Stimulated activated naive CD8-positive, alpha-beta T cell treated with anti-CD3 and anti-CD28 coated beads, Interleukin-15, Interleukin-2, amounts not matched to agents 100 ng/mL and 50 ng/mL, for 24 hours (primary cell): ENCODE results near the gene ABHD6.
"Not testable (repeated sequence)": the region's sequence is repeated elsewhere in the genome, so short reads cannot be mapped to it uniquely, and the experiment has no call there.

Source experiments
- H3K27ac Mint-ChIP-seq: one replicate; pipeline ENCODE4 v1.8.0; 2021; ENCODE audit warnings: mild to moderate bottlenecking, mixed read lengths
- H3K27me3 Mint-ChIP-seq: one replicate; pipeline ENCODE4 v1.8.0; 2021; ENCODE audit warnings: mixed read lengths
- H3K36me3 Mint-ChIP-seq: one replicate; pipeline ENCODE4 v1.8.0; 2021; ENCODE audit warnings: low read depth, mixed read lengths
- H3K4me1 Mint-ChIP-seq: one replicate; pipeline ENCODE4 v1.8.0; 2021; ENCODE audit warnings: low read depth, mixed read lengths
- H3K4me3 Mint-ChIP-seq: one replicate; pipeline ENCODE4 v1.8.0; 2021; ENCODE audit warnings: mild to moderate bottlenecking, mixed read lengths
- H3K9me3 Mint-ChIP-seq: one replicate; pipeline ENCODE4 v1.8.0; 2021; ENCODE audit warnings: mixed read lengths

The ABHD6 gene

DNA sequence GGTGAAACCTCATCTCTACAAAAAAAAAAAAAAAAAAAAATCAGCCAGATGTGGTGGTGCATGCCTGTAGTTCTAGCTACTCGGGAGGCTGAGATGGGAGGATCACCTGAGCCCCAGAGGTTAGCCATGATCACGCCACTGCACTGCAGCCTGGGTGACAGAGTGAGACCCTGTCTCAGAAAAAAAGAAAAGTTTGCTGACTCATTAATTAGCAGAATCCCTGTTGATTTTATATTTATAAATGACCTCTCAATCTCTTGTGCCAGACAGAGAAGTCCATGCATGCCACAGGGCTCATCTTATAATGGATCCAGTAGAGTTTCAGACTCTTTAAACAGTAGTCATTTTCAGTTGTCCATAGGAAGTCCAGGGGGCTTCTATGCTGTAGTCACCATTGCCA, 32.9 kb downstream of the ABHD6 start:
- Mint-ChIP-seq H3K4me3 (no peak overlapping the region), H3K4me1 (peaks cover 14% of the 10 kb centered on the region), H3K36me3 (peaks cover 20% of the 10 kb centered on the region), H3K27ac (no peak overlapping the region), H3K27me3 (no peaks in the 10 kb centered on the region), H3K9me3 (no peaks in the 10 kb centered on the region)

DNA sequence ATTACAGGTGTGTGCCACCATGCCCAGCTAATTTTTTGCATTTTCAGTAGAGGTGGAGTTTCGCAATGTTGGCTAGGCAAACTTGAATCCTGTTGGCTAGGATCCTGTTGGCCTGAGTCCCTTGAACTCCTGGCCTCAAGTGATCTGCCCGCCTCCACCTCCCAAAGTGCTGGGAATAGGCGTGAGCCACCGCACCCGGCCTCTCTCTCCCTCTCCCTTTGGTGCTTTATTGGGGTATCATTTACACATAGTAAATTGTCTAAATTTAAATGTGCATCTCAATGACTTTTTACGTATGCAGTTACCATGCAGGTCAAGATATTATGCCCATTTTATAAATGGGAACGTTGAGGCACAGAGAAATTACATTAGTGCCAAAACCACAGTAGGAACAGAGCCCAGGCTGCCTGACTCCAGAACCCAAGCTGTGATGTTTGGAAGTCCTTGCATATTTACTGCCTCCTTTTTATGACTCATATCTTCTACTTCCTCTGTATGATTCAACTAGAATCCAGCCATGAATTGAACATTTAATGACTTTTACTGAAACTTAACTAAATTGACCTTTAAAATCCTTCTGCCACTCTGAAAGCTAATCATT, 34.4 kb downstream of the ABHD6 start:
- no peaks in the 10 kb centered on the region for H3K27me3 Mint-ChIP-seq
- H3K4me3 Mint-ChIP-seq, result peak overlapping the region; percentile 31
- H3K4me1 Mint-ChIP-seq, result peaks cover 14% of the 10 kb centered on the region
- no peaks in the 10 kb centered on the region for H3K9me3 Mint-ChIP-seq
- H3K27ac Mint-ChIP-seq, result peak overlapping the region; percentile 78
- peaks cover 32% of the 10 kb centered on the region for H3K36me3 Mint-ChIP-seq

DNA sequence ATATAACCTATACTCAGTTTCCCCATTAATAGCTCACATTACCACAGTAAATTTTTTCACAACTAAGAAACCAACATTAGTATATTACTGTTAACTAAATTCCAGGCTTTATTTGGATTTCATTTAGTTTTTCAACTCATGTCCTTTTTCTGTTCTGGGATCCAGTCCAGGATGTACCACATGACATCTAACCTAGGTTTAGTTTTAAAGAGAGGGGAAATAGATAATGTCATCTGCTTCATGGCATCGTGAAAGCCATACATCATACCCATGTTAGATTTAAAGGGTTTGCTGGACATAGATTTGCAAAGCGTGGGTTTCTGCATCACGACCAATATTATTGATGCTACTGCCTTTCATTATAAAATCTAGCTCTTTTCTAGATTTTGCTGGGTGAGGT, 35.3 kb downstream of the ABHD6 start:
- no peaks in the 10 kb centered on the region for H3K9me3 Mint-ChIP-seq
- no peak overlapping the region for H3K4me3 Mint-ChIP-seq
- peaks cover 36% of the 10 kb centered on the region for H3K36me3 Mint-ChIP-seq
- H3K4me1 Mint-ChIP-seq, result peaks cover 14% of the 10 kb centered on the region
- no peak overlapping the region for H3K27ac Mint-ChIP-seq
- H3K27me3 Mint-ChIP-seq, result no peaks in the 10 kb centered on the region

DNA sequence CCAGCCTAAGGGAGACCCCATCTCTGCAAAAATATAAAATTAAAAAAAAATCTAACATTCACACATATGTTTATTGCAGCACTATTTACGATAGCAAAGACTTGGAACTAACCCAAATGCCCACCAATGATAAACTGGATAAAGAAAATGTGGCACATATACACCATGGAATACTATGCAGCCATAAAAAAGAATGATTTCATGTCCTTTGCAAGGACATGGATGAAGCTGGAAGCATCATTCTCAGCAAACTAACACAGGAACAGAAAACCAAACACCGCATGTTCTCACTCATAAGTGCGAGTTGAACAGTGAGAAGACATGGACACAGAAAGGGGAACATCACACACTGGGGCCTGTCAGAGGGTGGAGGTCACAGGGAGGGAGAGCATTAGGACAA, 35.8 kb downstream of the ABHD6 start:
- Mint-ChIP-seq H3K36me3 (peaks cover 36% of the 10 kb centered on the region), H3K4me1 (peaks cover 14% of the 10 kb centered on the region)
- not testable (repeated sequence) for H3K9me3 Mint-ChIP-seq, H3K4me3 Mint-ChIP-seq, H3K27me3 Mint-ChIP-seq, H3K27ac Mint-ChIP-seq

DNA sequence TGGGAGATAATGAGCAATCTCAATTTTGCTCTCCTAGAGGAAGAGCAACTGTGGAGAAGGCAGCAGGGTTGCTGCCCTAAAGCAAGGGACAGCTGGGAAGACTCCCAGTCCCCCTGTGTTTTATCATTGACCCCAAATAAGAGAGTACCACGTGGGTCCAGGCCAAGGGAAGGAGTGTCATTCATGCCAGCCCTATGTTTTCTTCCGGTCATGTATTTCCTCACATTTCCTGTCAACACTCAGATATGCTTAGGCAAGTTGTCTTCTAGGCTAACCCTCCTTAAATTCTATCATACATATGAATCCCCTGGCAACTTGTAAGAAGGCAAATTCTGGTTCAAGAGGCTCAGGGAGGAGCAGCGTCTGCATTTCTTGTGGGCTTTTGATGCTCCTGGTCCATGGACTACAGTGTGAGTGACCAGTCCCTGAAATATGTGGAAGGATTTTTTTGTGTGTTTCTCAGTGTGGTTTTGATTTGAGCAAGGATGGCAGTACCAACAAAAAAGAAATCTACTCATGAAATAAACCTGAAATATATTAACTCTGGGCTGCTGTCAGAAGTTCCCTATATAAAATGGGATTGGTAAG, 36.5 kb downstream of the ABHD6 start:
- Mint-ChIP-seq H3K4me3 (no peak overlapping the region), H3K4me1 (peaks cover 14% of the 10 kb centered on the region), H3K9me3 (no peaks in the 10 kb centered on the region), H3K36me3 (peaks cover 38% of the 10 kb centered on the region), H3K27ac (no peak overlapping the region), H3K27me3 (no peaks in the 10 kb centered on the region)

DNA sequence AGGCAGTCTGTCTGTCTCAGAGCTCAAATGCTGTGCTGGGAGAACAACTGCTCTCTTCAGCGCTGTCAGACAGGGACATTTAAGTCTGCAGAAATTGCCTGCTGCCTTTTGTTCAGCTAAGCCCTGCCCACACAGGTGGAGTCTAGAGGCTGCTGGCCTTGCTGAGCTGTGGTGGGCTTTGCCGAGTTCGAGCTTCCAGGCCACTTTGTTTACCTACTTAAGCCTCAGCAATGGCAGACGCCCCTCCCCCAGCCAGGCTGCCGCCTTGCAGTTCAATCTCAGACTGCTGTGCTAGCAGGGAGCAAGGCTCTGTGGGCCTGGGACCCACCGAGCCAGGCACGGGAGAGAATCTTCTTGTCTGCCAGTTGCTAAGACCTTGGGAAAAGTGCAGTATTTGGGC, 43.5 kb downstream of the ABHD6 start:
- Mint-ChIP-seq H3K4me1 (no peaks in the 10 kb centered on the region), H3K27ac (no peak overlapping the region), H3K36me3 (peaks cover 48% of the 10 kb centered on the region), H3K4me3 (no peak overlapping the region), H3K9me3 (no peaks in the 10 kb centered on the region), H3K27me3 (no peaks in the 10 kb centered on the region)

DNA sequence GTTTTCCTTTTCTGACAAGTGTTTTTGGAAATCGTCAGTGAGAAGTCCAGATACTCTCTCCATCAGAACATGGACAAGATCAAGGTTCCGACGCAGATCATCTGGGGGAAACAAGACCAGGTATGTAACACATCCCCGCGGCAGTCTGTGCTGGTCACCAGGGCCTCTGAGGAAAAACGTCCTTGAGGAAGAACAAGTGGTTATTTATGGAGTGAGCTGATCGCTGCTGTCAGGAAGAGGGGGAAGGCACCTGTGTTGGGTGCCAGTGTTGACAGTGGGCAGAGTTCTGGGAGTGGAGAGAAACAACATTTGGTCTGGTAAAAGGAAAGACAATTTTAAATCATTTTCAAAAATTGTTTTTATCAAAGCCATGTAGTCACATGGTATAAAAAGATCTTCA, 47.7 kb downstream of the ABHD6 start:
- Mint-ChIP-seq H3K27ac (no peak overlapping the region), H3K4me3 (no peak overlapping the region), H3K27me3 (no peaks in the 10 kb centered on the region), H3K4me1 (no peaks in the 10 kb centered on the region), H3K9me3 (no peaks in the 10 kb centered on the region), H3K36me3 (peaks cover 36% of the 10 kb centered on the region)

DNA sequence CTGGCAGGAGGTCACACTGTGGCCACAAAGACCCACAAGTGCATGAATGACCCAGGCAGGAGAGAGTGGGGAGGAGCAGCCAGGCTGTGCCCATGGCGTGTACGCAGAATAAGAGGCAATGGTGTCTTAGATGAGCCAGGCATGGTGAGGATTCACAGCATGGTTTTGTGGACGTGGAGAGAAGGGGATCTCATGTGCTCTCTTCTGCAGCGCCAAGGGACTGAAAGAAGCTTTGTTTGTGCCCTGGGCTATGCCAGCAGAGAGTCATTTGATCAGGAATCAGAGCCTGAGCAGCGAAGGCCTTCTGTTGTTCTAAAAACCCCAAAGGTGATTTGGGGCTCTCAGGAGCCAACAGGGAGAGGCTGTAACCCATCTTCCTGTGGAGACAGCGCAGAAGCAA, 49.8 kb downstream of the ABHD6 start:
- H3K27me3 Mint-ChIP-seq, result no peaks in the 10 kb centered on the region
- H3K4me1 Mint-ChIP-seq, result no peaks in the 10 kb centered on the region
- no peaks in the 10 kb centered on the region for H3K9me3 Mint-ChIP-seq
- H3K4me3 Mint-ChIP-seq, result no peak overlapping the region
- H3K36me3 Mint-ChIP-seq, result peaks cover 30% of the 10 kb centered on the region
- no peak overlapping the region for H3K27ac Mint-ChIP-seq

DNA sequence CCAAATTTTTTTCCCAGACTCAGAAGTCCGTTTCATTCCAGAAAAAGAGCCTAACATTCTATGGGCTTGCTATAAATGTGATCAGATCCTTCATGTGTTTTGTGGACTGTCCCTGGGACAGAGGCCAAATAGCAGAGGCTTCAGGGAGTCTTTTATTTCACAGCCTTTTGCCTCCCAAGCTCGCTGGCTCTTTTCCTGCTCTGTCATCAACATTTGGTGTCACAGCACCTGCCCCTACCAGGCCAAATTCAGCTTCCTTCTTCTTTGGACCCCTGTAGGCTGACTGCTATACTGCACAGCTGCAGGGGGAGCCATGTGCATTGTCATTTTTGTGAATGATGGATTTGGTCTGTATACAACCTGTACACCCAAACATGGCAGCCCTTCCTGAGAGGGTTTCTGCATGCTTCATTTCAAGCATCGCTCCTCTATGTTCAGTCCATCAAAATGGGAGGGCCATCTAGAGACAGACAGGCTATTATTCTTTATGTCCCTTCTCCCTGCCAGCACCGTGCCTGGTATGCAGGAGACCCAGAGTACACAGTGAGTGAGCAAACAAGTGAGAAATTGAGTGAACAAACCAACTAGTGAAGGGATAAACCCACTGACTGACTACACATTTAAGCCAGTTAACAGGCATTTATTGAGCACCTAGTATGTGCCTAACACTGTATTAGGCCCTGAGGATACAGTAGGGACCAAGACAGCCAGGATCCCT, 50.6 kb downstream of the ABHD6 start:
- Mint-ChIP-seq H3K9me3 (no peaks in the 10 kb centered on the region), H3K36me3 (peaks cover 28% of the 10 kb centered on the region), H3K27ac (no peak overlapping the region), H3K4me1 (no peaks in the 10 kb centered on the region), H3K4me3 (no peak overlapping the region), H3K27me3 (no peaks in the 10 kb centered on the region)

DNA sequence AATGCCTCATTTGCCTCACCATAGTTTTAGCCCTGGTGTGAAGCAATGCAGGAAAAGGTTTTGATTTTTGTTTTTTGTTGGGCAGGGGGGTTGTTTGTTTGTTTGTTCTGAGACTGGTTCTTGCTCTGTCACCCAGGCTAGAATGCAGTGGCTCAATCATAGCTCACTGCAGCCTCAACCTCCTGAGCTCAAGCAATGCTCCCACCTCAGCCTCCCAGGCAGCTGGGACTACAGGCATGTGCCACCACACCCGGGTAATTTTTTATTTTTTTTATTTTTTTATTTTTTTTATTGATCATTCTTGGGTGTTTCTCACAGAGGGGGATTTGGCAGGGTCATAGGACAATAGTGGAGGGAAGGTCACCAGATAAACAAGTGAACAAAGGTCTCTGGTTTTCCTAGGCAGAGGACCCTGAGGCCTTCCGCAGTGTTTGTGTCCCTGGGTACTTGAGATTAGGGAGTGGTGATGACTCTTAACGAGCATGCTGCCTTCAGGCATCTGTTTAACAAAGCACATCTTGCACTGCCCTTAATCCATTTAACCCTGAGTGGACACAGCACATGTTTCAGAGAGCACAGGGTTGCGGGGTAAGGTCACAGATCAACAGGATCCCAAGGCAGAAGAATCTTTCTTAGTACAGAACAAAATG, 51.5 kb downstream of the ABHD6 start:
- H3K4me1 Mint-ChIP-seq, H3K4me3 Mint-ChIP-seq, H3K9me3 Mint-ChIP-seq, H3K27ac Mint-ChIP-seq, H3K27me3 Mint-ChIP-seq: not testable (repeated sequence)
- H3K36me3 Mint-ChIP-seq, result peaks cover 23% of the 10 kb centered on the region

DNA sequence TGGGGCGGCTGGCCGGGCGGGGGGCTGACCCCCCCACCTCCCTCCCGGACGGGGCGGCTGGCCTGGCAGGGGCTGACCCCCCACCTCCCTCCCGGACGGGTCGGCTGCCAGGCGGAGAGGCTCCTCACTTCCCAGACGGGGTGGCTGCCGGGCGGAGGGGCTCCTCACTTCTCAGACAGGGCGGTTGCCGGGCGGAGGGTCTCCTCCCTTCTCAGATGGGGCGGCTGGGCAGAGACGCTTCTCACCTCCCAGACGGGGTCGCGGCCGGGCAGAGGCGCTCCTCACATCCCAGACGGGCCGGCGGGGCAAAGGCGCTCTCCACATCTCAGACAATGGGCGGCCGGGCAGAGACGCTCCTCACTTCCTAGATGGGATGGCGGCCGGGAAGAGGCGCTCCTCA, 52.9 kb downstream of the ABHD6 start:
- not testable (repeated sequence) for H3K27ac Mint-ChIP-seq, H3K9me3 Mint-ChIP-seq, H3K4me1 Mint-ChIP-seq, H3K4me3 Mint-ChIP-seq, H3K27me3 Mint-ChIP-seq
- peaks cover 16% of the 10 kb centered on the region for H3K36me3 Mint-ChIP-seq

DNA sequence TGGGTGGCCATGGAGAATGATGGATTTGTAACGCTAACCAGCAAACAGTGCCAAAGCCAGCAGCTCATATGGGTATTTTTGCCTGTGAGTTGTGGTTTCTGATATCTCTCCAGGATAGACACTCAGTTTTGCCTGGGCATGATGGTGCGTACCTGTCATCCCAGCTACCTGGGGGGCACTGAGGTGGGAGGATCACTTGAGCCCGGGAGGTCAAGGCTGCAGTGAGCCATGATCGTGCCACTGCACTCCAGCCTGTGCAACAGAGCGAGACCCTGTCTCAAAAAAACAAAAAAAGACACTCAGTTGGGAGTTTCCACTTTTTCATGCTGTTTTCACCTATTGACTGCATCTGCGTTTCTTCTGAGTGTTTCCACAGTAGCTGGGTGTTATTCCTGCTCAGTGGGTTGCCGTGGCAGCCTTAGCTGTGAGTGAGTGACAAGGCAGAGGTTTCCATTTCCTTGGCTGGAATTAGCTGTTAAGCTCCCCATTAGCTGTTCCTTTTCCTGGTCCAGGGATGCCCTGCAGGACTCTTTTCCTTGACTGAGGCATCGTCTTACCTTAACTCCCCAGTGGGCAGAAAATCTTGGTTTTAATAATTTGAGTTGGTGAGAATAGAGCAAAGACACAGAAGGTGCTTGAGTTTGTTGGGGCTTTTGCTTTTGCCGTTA, 54.2 kb downstream of the ABHD6 start:
- Mint-ChIP-seq H3K4me1 (no peaks in the 10 kb centered on the region), H3K27me3 (no peaks in the 10 kb centered on the region), H3K36me3 (peaks cover 11% of the 10 kb centered on the region), H3K9me3 (no peaks in the 10 kb centered on the region), H3K4me3 (no peak overlapping the region), H3K27ac (no peak overlapping the region)

DNA sequence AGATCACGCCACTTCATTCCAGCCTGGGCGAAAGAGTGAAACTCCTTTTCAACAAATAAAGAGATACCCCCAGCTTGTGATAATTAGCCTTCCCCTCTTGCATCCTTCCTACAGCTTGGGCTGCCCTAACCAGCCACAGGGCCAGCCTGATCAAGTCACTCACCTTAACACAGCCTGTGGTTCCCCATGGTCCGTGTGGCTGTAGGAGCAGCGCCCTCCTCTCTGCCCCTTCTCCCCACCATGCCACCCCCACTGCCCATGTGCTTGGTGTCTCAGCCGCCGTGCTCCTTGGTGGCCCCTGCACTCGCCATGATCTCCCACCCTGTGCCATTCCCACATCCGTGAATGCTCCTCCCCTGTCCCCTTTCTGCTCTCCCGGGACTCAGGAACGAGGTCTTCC, 55.3 kb downstream of the ABHD6 start:
- no peaks in the 10 kb centered on the region for H3K4me1 Mint-ChIP-seq
- H3K9me3 Mint-ChIP-seq, result no peaks in the 10 kb centered on the region
- H3K27ac Mint-ChIP-seq, result no peak overlapping the region
- peaks cover 7% of the 10 kb centered on the region for H3K36me3 Mint-ChIP-seq
- no peak overlapping the region for H3K4me3 Mint-ChIP-seq
- H3K27me3 Mint-ChIP-seq, result no peaks in the 10 kb centered on the region

DNA sequence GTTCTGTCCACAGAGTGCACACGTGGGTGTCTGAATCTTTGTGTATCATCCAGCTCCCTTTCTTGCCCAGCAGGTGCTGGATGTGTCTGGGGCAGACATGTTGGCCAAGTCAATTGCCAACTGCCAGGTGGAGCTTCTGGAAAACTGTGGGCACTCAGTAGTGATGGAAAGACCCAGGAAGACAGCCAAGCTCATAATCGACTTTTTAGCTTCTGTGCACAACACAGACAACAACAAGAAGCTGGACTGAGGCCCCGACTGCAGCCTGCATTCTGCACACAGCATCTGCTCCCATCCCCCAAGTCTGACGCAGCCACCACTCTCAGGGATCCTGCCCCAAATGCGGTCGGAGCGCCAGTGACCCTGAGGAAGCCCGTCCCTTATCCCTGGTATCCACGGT, 55.9 kb downstream of the ABHD6 start:
- no peaks in the 10 kb centered on the region for H3K4me1 Mint-ChIP-seq
- no peaks in the 10 kb centered on the region for H3K9me3 Mint-ChIP-seq
- H3K27ac Mint-ChIP-seq, result no peak overlapping the region
- no peak overlapping the region for H3K4me3 Mint-ChIP-seq
- peaks cover 3% of the 10 kb centered on the region for H3K36me3 Mint-ChIP-seq
- H3K27me3 Mint-ChIP-seq, result peaks cover 4% of the 10 kb centered on the region

DNA sequence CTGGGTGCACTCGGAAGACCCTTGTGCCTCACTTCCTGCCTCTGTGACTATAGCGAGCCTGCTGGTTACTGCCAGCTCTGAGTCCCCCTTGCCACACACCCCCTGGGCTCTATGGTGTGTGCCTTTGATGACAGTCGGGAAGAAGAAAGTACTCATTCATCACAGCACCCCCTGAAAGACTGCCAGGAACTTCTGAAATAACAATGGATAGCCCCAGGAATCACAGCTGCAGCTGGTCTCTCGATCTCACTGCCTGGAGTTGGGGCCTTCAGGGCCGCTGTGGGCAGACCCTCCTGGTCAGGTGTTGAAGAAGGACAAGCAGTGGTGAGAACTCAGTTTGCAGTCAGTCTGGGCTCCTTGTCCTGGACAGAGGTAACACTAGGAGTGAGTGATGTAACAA, 58.7 kb downstream of the ABHD6 start:
- Mint-ChIP-seq H3K36me3 (no peaks in the 10 kb centered on the region), H3K27ac (no peak overlapping the region), H3K4me3 (no peak overlapping the region), H3K4me1 (no peaks in the 10 kb centered on the region), H3K27me3 (peaks cover 14% of the 10 kb centered on the region), H3K9me3 (no peaks in the 10 kb centered on the region)
